Progenitor cell of endocrine pancreas (in vitro differentiated cells): ENCODE measurements around the gene PVR. TPM values are rescaled to one million over a fixed set of nuclear protein-coding genes. Genes with fewer than 3 reads are reported as not detected.
"Not testable (repeated sequence)": the region's sequence is repeated elsewhere in the genome, so short reads cannot be mapped to it uniquely, and the experiment has no call there.

Source experiments
- DNase-seq: peaks from one replicate; pipeline ENCODE4 v3.0.0; 2021; ENCODE audit warnings: low spot score; ENCODE audit not compliant: unreplicated experiment
- H3K27ac Mint-ChIP-seq: 2 replicates; pipeline ENCODE4 v1.8.0; 2021; ENCODE audit warnings: mild to moderate bottlenecking, moderate library complexity, mixed read lengths
- H3K27me3 Mint-ChIP-seq: 2 replicates; pipeline ENCODE4 v1.8.0; 2021; ENCODE audit warnings: mixed read lengths
- H3K36me3 Mint-ChIP-seq: 2 replicates; pipeline ENCODE4 v1.8.0; 2022; ENCODE audit warnings: mixed read lengths; ENCODE audit not compliant: insufficient read depth
- H3K4me1 Mint-ChIP-seq: 2 replicates; pipeline ENCODE4 v1.8.0; 2021; ENCODE audit warnings: low read depth, mixed read lengths
- H3K4me3 Mint-ChIP-seq: 2 replicates; pipeline ENCODE4 v1.8.0; 2021; ENCODE audit warnings: low read depth, mild to moderate bottlenecking, moderate library complexity, mixed read lengths
- H3K9me3 Mint-ChIP-seq: 2 replicates; pipeline ENCODE4 v1.8.0; 2021; ENCODE audit warnings: low read depth, mixed read lengths
- CTCF ChIP-seq: fragments of 200-600 bp; sonication (generic); IDR thresholded peaks from one replicate; pipeline ENCODE4 v1.5.0; 2021; ENCODE audit warnings: antibody characterized with exemption, mild to moderate bottlenecking; ENCODE audit not compliant: unreplicated experiment
- total RNA-seq: library from RNA; stranded (reverse); gene quantifications from 2 replicates; pipeline ENCODE4 v1.2.1, GENCODE V29; 2021

PVR gene
- total RNA-seq, 1 donor from 2014 or later = 61.2 TPM

- no peak for DNase-seq
- H3K27me3 Mint-ChIP-seq = no peaks in the 10 kb centered on the region
- H3K4me1 Mint-ChIP-seq = no peaks in the 10 kb centered on the region
- no peak overlapping the region for H3K4me3 Mint-ChIP-seq
- no peak for TF ChIP-seq CTCF
- no peaks in the 10 kb centered on the region for H3K36me3 Mint-ChIP-seq
- H3K27ac Mint-ChIP-seq = no peak overlapping the region
- no peaks in the 10 kb centered on the region for H3K9me3 Mint-ChIP-seq
These were observed 61.3 kb downstream of the PVR start for GRCh38 chr19:44704982-44705381.

GRCh38 chr19:44705502-44706010 lies 61.8 kb downstream of the PVR start:
- TF ChIP-seq CTCF = no peak
- no peak overlapping the region for H3K4me3 Mint-ChIP-seq
- DNase-seq = no peak
- H3K9me3 Mint-ChIP-seq = no peaks in the 10 kb centered on the region
- no peaks in the 10 kb centered on the region for H3K36me3 Mint-ChIP-seq
- H3K4me1 Mint-ChIP-seq = no peaks in the 10 kb centered on the region
- no peaks in the 10 kb centered on the region for H3K27me3 Mint-ChIP-seq
- no peak overlapping the region for H3K27ac Mint-ChIP-seq

GRCh38 chr19:44706506-44707236 lies 63.0 kb downstream of the PVR start:
- Mint-ChIP-seq H3K9me3 (no peaks in the 10 kb centered on the region), H3K4me3 (no peak overlapping the region), H3K36me3 (no peaks in the 10 kb centered on the region), H3K27me3 (no peaks in the 10 kb centered on the region), H3K4me1 (no peaks in the 10 kb centered on the region), H3K27ac (no peak overlapping the region)
- no peak for TF ChIP-seq CTCF
- DNase-seq = no peak

GRCh38 chr19:44707794-44708193 lies 64.1 kb downstream of the PVR start:
- Mint-ChIP-seq H3K4me1 (no peaks in the 10 kb centered on the region), H3K27ac (no peak overlapping the region), H3K9me3 (no peaks in the 10 kb centered on the region), H3K36me3 (no peaks in the 10 kb centered on the region), H3K27me3 (no peaks in the 10 kb centered on the region), H3K4me3 (no peak overlapping the region)
- no peak for TF ChIP-seq CTCF
- DNase-seq = no peak

DNA sequence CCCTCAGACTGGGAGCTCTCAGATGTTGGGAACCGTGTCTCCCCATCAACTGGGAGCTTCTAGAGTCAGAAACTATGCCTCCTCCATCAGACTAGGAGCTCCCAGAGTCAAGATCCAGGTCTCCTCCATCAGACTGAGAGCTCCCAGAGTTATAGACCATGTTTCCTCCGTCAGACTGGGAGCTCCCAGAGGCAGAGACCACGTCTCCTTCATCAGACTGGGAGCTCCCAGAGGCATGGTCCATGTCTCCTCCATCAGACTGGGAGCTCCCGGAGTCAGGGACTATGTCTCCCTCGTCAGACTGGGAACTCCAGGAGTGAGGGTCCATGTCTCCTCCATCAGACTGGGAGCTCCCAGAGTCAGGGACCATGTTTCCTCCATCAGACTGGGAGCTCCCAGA lies 65.2 kb downstream of the PVR start:
- Mint-ChIP-seq H3K27ac (no peak overlapping the region), H3K4me1 (no peaks in the 10 kb centered on the region), H3K36me3 (no peaks in the 10 kb centered on the region), H3K4me3 (no peak overlapping the region), H3K9me3 (no peaks in the 10 kb centered on the region), H3K27me3 (no peaks in the 10 kb centered on the region)
- DNase-seq = no peak
- no peak for TF ChIP-seq CTCF

DNA sequence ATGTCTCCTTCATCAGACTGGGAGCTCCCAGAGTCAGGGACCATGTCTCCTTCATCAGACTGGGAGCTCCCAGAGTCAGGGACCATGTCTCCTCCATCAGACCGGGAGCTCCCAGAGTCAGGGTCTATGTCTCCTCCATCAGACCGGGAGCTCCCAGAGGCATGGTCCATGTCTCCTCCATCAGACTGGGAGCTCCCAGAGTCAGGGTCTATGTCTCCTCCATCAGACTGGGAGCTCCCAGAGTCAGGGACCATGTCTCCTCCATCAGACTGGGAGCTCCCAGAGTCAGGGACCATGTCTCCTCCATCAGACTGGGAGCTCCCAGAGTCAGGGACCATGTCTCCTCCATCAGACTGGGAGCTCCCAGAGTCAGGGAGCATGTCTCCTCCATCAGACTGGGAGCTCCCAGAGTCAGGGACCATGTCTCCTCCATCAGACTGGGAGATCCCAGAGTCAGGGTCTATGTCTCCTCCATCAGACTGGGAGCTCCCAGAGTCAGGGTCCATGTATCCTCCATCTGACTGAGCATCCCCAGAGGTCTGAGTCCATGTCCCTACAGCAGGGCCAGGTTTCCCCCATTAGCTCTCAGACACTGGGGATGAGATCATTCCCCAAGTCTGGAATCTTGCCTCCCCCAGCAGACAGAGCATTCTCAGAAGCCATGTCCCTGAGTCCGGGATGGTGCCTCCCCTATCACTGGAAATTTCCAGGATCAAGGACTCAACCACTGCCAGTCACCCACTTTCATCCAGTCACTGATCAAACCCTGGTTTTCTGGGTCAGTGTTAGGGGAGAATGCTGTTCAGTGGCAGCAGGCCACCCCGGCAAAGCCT lies 65.9 kb downstream of the PVR start:
- H3K4me1 Mint-ChIP-seq, H3K27me3 Mint-ChIP-seq, H3K4me3 Mint-ChIP-seq, H3K9me3 Mint-ChIP-seq, DNase-seq, H3K36me3 Mint-ChIP-seq: not testable (repeated sequence)
- peak overlapping the region; percentile 20 for H3K27ac Mint-ChIP-seq
